SU-DHL-6 (cell line): ENCODE data around the gene OSR1.

Source experiments
- CTCF ChIP-seq: fragments of 200-600 bp; sonication (generic); IDR thresholded peaks from one replicate; pipeline ENCODE4 v1.5.1; 2017; ENCODE audit warnings: antibody characterized with exemption, mild to moderate bottlenecking, low read length, moderate library complexity; ENCODE audit not compliant: insufficient read depth, poor library complexity, severe bottlenecking
- EZH2phosphoT487 ChIP-seq: fragments of 200-600 bp; sonication (generic), shearing (Covaris generic); conservative IDR thresholded peaks from 2 replicates; pipeline ENCODE4 v1.6.1; 2018; ENCODE audit warnings: mild to moderate bottlenecking, antibody characterized with exemption, low read length, moderate library complexity, mixed read lengths

GRCh38 chr2:19363474-19363778 lies 5.0 kb upstream of the OSR1 start:
- TF ChIP-seq CTCF, result no peak
- no peak for TF ChIP-seq EZH2phosphoT487
